ENCODE measurements around the gene MKNK2.
"Not testable (repeated sequence)": the region's sequence is repeated elsewhere in the genome, so short reads cannot be mapped to it uniquely, and the experiment has no call there.

The MKNK2 gene

DNA sequence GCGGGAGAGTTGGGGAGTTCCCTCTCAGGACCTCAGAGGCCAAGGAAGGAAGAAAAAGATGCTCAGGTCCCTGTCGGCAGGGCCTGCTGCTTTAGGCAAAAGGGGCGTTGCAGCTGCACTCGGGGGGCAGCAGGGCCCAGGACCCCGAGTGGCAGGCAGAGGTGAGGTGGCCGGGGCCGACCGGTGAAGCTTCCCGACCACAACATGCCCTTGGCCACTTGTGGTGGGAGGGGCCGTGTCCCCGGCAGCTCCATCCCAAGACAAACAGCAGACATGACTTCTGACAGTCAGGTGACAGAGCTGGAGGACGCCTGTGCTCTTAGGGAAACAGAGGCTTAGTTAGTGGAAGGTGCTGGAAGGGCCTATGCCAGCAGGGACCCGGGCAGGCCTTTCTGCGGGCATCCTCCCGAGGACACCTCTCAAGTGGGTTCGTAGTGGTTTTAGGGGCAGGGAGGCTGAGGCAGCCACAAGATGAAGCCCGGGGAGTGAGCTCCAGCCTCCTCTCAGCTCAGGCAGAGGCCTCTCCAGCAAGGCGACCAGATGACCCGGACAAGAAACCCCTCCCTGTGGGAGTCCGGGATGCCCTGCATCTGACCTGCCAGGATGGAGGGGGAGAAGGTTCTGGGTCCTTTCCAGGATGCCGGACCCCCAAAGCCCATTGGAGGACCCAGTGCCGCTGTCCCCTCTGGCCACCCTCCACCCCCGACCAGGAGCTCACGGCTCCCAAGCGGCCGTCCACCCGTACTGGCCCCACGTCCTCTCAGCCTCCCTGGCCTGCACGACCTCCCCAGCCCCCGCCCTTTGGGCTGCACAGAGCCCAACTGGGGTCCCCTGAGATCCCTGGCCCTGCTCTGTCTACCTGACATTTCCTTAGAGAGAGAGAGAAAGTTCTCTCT lies 59.8 kb downstream of the MKNK2 start:
- no peak for DNase-seq (ENCODE audit: low read depth in 2 of 2)

DNA sequence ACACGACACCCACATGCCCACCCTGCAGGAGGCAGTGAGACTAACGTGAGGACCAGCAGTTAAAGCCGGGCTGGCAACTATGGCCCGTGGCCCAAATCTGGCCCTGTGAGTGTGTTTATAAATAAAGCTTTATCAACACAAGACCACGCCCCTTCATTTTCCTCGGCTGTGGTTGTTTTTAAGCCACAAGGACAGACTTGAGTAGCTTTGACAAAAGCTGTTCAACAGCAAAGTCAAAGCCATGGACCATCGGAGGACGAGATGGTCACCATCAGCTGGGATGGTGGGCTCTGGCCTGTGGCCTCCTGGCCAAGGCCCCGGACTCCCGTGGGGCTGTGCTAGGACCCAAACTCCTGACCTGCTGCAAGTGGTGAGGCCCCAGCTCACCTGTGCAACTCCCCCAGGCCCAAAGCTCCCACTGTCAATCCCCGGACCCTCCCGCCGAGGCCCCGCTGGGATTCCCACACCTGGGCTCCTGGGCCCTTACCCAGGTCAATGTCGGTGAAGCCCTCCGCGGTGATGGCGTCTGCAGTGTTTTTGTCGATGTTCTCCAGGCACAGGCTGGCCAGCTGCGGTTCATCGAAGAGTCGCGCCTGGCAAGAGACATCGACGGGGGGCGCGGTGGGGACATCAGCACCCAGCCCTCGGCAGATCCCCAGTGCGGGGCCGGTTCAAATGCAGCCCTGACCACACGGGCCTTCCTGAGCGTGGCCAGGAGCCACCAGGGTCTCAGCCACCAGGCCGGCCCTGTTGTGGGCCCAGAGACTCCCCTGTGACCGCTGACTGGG lies 60.6 kb downstream of the MKNK2 start:
- no peak for DNase-seq (ENCODE audit: low read depth in 2 of 2)

DNA sequence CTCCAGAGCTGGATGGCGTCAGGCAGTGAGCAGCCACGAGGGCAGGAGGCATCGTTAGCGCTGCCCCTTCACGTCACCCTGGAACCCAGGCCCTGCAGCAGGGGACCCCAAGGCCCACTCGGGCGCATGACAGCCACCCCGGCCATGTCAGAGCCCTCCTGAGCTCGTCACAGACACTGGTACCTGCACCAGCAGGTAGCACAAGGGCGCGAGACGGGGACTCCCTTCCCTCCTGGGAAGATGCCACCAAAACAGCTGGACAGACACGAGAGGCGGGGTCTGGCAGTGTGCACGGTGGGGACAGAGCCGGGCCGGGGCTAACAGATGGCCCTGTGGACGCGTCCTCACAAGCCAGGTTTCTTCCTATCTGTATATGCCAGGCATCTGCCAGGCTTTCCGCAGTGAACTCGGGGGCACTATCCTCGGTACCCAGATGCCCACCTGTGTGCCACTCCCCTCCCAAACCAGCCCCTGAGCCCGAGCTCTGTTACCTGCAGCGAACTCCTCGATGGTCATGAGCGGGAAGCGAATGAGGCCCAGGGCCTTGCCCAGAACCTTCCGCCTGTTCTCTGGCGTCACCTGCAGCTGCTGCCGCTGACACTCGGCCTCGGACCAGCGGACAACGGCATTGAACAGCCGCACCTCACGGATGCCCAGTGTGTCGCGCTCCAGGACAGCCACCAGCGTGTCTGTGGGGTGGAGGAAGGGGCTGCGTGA lies 61.4 kb downstream of the MKNK2 start:
- no peak for DNase-seq (ENCODE audit: low read depth in 2 of 2)

DNA sequence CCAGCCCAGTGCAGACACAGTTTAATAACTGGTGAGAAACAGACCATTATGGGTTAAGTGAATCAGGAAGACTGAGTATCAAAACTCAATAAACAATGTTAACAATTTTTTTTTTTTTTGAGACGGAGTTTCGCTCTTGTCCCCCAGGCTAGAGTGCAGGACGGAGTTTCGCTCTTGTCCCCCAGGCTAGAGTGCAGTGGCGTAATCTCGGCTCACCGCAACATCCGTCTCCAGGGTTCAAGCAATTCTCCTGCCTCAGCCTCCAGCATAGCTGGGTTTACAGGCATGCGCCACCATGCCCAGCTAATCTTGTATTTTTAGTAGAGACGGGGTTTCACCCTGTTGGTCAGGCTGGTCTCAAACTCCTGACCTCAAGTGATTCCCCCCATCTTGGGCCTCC lies 62.6 kb downstream of the MKNK2 start:
- not testable (repeated sequence) for DNase-seq (ENCODE audit: low read depth in 2 of 2)

Data from stimulated activated CD8-positive, alpha-beta memory T cell treated with anti-CD3 and anti-CD28 coated beads, Interleukin-15, amount 100 ng/mL, for 4 hours (primary cell).